Choroid plexus epithelial cell (primary cell): ENCODE measurements around the gene TRIM24.

Source experiments
- DNase-seq: peaks from one replicate; pipeline ENCODE4 v3.0.0-alpha.2; 2010; ENCODE audit warnings: low read depth
- H3K4me3 ChIP-seq: 2 replicates; pipeline ENCODE4 v1.5.1; 2011; ENCODE audit warnings: low read depth, mild to moderate bottlenecking, control low read depth, low read length, moderate library complexity
- CTCF ChIP-seq: conservative IDR thresholded peaks from 2 replicates; pipeline ENCODE4 v1.5.1; 2011; ENCODE audit warnings: low read depth, mild to moderate bottlenecking, control low read depth, inconsistent platforms, low read length, moderate library complexity

TRIM24 gene

GRCh38 chr7:138500892-138501291, 40.8 kb downstream of the TRIM24 start:
- TF ChIP-seq CTCF: no peak
- no peak for DNase-seq
- no peak overlapping the region for H3K4me3 ChIP-seq

GRCh38 chr7:138502023-138502767, 42.1 kb downstream of the TRIM24 start:
- no peak for DNase-seq
- H3K4me3 ChIP-seq: no peak overlapping the region
- no peak for TF ChIP-seq CTCF

GRCh38 chr7:138505361-138505873, 45.4 kb downstream of the TRIM24 start:
- H3K4me3 ChIP-seq: no peak overlapping the region
- DNase-seq: no peak
- no peak for TF ChIP-seq CTCF

- TF ChIP-seq CTCF: no peak
- no peak overlapping the region for H3K4me3 ChIP-seq
- no peak for DNase-seq
Observed at GRCh38 chr7:138506764-138507163, 46.7 kb downstream of the TRIM24 start.

GRCh38 chr7:138510003-138510402, 49.9 kb downstream of the TRIM24 start:
- TF ChIP-seq CTCF: no peak
- DNase-seq: no peak

GRCh38 chr7:138512092-138512858, 52.2 kb downstream of the TRIM24 start:
- TF ChIP-seq CTCF: no peak
- DNase-seq: no peak
- H3K4me3 ChIP-seq: no peak overlapping the region

More at GRCh38 chr7:138510003-138510402, 49.9 kb downstream of the TRIM24 start:
- no peak overlapping the region for H3K4me3 ChIP-seq
